Panc1 (cell line): Measurements from ENCODE around the gene ANKRD29.

ENCODE experiments used
- TF ChIP-seq, protein P1 (sequence below): fragments of 450-650 bp; IDR thresholded peaks from 2 replicates; pipeline ENCODE4 v1.5.1; 2017; ENCODE audit warnings: mild to moderate bottlenecking
- TF ChIP-seq, protein P2 (sequence below), 2 experiments: IDR thresholded peaks; 2 replicates each; pipeline ENCODE4 v1.6.1; 2011 to 2012; ENCODE audit warnings: low read depth in 2 of 2, control low read depth in 1 of 2, low read length in 1 of 2, mild to moderate bottlenecking in 1 of 2, moderate library complexity in 1 of 2; ENCODE audit not compliant: insufficient read depth in 1 of 2

- TF ChIP-seq, protein P1, sequence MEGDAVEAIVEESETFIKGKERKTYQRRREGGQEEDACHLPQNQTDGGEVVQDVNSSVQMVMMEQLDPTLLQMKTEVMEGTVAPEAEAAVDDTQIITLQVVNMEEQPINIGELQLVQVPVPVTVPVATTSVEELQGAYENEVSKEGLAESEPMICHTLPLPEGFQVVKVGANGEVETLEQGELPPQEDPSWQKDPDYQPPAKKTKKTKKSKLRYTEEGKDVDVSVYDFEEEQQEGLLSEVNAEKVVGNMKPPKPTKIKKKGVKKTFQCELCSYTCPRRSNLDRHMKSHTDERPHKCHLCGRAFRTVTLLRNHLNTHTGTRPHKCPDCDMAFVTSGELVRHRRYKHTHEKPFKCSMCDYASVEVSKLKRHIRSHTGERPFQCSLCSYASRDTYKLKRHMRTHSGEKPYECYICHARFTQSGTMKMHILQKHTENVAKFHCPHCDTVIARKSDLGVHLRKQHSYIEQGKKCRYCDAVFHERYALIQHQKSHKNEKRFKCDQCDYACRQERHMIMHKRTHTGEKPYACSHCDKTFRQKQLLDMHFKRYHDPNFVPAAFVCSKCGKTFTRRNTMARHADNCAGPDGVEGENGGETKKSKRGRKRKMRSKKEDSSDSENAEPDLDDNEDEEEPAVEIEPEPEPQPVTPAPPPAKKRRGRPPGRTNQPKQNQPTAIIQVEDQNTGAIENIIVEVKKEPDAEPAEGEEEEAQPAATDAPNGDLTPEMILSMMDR = no peak
- TF ChIP-seq, protein P2, sequence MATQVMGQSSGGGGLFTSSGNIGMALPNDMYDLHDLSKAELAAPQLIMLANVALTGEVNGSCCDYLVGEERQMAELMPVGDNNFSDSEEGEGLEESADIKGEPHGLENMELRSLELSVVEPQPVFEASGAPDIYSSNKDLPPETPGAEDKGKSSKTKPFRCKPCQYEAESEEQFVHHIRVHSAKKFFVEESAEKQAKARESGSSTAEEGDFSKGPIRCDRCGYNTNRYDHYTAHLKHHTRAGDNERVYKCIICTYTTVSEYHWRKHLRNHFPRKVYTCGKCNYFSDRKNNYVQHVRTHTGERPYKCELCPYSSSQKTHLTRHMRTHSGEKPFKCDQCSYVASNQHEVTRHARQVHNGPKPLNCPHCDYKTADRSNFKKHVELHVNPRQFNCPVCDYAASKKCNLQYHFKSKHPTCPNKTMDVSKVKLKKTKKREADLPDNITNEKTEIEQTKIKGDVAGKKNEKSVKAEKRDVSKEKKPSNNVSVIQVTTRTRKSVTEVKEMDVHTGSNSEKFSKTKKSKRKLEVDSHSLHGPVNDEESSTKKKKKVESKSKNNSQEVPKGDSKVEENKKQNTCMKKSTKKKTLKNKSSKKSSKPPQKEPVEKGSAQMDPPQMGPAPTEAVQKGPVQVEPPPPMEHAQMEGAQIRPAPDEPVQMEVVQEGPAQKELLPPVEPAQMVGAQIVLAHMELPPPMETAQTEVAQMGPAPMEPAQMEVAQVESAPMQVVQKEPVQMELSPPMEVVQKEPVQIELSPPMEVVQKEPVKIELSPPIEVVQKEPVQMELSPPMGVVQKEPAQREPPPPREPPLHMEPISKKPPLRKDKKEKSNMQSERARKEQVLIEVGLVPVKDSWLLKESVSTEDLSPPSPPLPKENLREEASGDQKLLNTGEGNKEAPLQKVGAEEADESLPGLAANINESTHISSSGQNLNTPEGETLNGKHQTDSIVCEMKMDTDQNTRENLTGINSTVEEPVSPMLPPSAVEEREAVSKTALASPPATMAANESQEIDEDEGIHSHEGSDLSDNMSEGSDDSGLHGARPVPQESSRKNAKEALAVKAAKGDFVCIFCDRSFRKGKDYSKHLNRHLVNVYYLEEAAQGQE (IDR thresholded peaks at IDR 0.05; ENCODE audit: insufficient read depth in 1 of 2, low read depth in 2 of 2, low read length in 1 of 2) = no peak
These were observed 21.5 kb downstream of the ANKRD29 start for GRCh38 chr18:23641143-23641720.
